Common myeloid progenitor, CD34-positive (primary cell): Measurements from ENCODE around the gene KIAA1958.

Source experiments
- CTCF ChIA-PET: fragments of 350-600 bp; sonication (Branson Sonifier 250); formaldehyde crosslinking; loops from one replicate; lab custom pipeline; 2021; ENCODE audit warnings: antibody characterized with exemption; lab: Charles Lee
- POLR2A ChIA-PET: fragments of 350-600 bp; sonication (Branson Sonifier 250); formaldehyde crosslinking; loops from one replicate; lab custom pipeline; 2021; ENCODE audit warnings: antibody characterized with exemption; lab: Charles Lee
- DNase-seq, 3 donors: peaks; one replicate each; pipeline versions ENCODE4 v3.0.0 to v3.0.0-alpha.2; 2013
- H3K27ac ChIP-seq, 2 experiments: 1 replicate in 1 of 2; 2 replicates in 1 of 2; pipeline ENCODE4 v1.7.0; 2013; ENCODE audit warnings: inconsistent platforms in 2 of 2, low read length in 2 of 2, mild to moderate bottlenecking in 2 of 2, low read depth in 1 of 2, moderate library complexity in 1 of 2; ENCODE audit not compliant: severe bottlenecking in 2 of 2, insufficient read depth in 1 of 2, poor library complexity in 1 of 2
- H3K27me3 ChIP-seq, 5 experiments: replicated peaks in 2 of 5; 1 replicate in 3 of 5; 2 replicates in 2 of 5; pipeline versions ENCODE4 v1.6.1 to v1.7.0; 2013; ENCODE audit warnings: low read length in 4 of 5, mild to moderate bottlenecking in 2 of 5, moderate library complexity in 2 of 5, inconsistent platforms in 1 of 5; ENCODE audit not compliant: insufficient read depth in 5 of 5, control insufficient read depth in 4 of 5
- H3K36me3 ChIP-seq, 4 experiments: 1 replicate in 2 of 4; 2 replicates in 2 of 4; pipeline versions ENCODE4 v1.6.1 to v1.7.0; 2013; ENCODE audit warnings: low read length in 3 of 4, control low read depth in 1 of 4, mild to moderate bottlenecking in 1 of 4; ENCODE audit not compliant: control insufficient read depth in 4 of 4, insufficient read depth in 4 of 4
- H3K4me1 ChIP-seq, 4 experiments: 1 replicate in 3 of 4; 2 replicates in 1 of 4; pipeline versions ENCODE4 v1.6.1 to v1.7.1; 2013; ENCODE audit warnings: low read length in 3 of 4, mild to moderate bottlenecking in 3 of 4, control low read depth in 1 of 4, inconsistent platforms in 1 of 4, moderate library complexity in 1 of 4; ENCODE audit not compliant: control insufficient read depth in 4 of 4, insufficient read depth in 4 of 4; ENCODE audit errors: control extremely low read depth in 1 of 4
- H3K4me3 ChIP-seq, 7 experiments: 1 replicate in 4 of 7; 2 replicates in 3 of 7; pipeline versions ENCODE4 v1.5.1 to v1.7.0; 2013; ENCODE audit warnings: mild to moderate bottlenecking in 7 of 7, low read length in 6 of 7, moderate library complexity in 6 of 7, inconsistent platforms in 2 of 7, low read depth in 2 of 7, control low read depth in 1 of 7; ENCODE audit not compliant: insufficient read depth in 4 of 7, control insufficient read depth in 1 of 7; ENCODE audit errors: extremely low read depth in 1 of 7
- H3K9me3 ChIP-seq, 5 experiments: 1 replicate in 4 of 5; 2 replicates in 1 of 5; pipeline versions ENCODE4 v1.6.1 to v1.7.1; 2013; ENCODE audit warnings: low read length in 4 of 5, mild to moderate bottlenecking in 2 of 5, inconsistent platforms in 1 of 5, low read depth in 1 of 5, moderate library complexity in 1 of 5; ENCODE audit not compliant: control insufficient read depth in 4 of 5, insufficient read depth in 2 of 5; ENCODE audit errors: control extremely low read depth in 1 of 5
- WGBS: methylation state at CpG from one replicate; pipeline ENCODE4 v1.1.5; 2013; ENCODE audit not compliant: insufficient coverage; 5-methylcytosine and 5-hydroxymethylcytosine counted together

Gene KIAA1958

GRCh38 chr9:112556497-112557442 lies 70.1 kb downstream of the KIAA1958 start:
- Histone ChIP-seq H3K4me1 (no peaks in the 10 kb centered on the region), H3K27me3 (no peaks in the 10 kb centered on the region), H3K36me3 (no peaks in the 10 kb centered on the region), H3K4me3 (no peak overlapping the region), H3K27ac (no peak overlapping the region), H3K9me3 (no peaks in the 10 kb centered on the region)
- ChIA-PET CTCF (no interaction called here), POLR2A (no interaction called here)
- DNase-seq, result no peak
- 100% methylated on average over 3 of the region's 6 CpGs for WGBS

DNA sequence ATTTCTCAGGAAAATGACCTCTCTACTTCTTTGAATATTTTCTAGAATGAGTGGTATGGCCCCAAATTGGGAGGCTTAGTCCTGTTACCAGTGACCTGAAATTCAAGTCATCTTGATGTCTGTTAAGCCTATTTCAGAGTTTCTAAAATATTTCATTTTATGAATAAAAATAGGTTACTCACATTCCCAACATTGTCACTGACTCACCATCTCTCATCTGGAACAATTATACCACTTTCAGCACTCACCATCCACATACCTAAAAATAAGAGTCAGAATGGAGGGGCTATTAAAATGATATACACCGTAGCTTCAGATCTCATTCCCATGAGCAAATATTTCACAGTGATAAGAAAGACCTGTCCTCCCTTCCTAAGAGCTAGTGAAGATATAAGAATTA lies 71.8 kb downstream of the KIAA1958 start:
- Histone ChIP-seq H3K4me3 (no peak overlapping the region), H3K9me3 (no peaks in the 10 kb centered on the region), H3K4me1 (no peaks in the 10 kb centered on the region), H3K27ac (no peak overlapping the region), H3K27me3 (no peaks in the 10 kb centered on the region), H3K36me3 (no peaks in the 10 kb centered on the region)
- WGBS, result no CpG with 5 or more reads among the region's 1 CpG
- ChIA-PET CTCF (interaction anchor here (1.2 kb wide), 1 partner anchor 9 kb away, joined by 3 read pairs; no protein-coding TSS in a partner anchor), POLR2A (no interaction called here)
- DNase-seq, result no peak

DNA sequence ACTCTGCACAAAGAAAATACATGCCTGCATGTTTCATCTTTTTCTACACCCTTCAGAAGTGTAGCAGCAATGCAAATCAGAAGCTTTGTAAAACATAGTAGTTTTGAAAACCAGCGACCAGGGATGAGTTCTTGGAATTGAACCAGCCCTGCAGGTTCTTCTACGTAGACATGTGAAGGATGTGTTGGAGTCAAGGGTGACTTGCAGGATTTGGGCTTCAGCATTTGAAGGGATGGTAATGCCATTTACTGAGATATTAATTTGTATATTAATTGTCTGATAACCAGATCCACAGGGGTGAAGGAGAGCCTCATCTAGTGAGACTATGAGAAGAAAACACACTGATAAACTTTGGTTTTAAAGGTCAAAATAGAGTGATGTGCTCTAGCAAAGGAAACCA lies 72.4 kb downstream of the KIAA1958 start:
- Histone ChIP-seq H3K27ac (no peak overlapping the region), H3K4me1 (no peaks in the 10 kb centered on the region), H3K9me3 (peaks cover 0 to 2% (median 0%) of the 10 kb centered on the region in 5 experiments), H3K4me3 (no peak overlapping the region), H3K27me3 (no peaks in the 10 kb centered on the region), H3K36me3 (no peaks in the 10 kb centered on the region)
- DNase-seq, result no peak
- CTCF ChIA-PET, result interaction anchor here (1.2 kb wide), 1 partner anchor 10 kb away, joined by 3 read pairs; no protein-coding TSS in a partner anchor
- WGBS, result 94% methylated on average over 2 of the region's 2 CpGs
- POLR2A ChIA-PET, result no interaction called here

DNA sequence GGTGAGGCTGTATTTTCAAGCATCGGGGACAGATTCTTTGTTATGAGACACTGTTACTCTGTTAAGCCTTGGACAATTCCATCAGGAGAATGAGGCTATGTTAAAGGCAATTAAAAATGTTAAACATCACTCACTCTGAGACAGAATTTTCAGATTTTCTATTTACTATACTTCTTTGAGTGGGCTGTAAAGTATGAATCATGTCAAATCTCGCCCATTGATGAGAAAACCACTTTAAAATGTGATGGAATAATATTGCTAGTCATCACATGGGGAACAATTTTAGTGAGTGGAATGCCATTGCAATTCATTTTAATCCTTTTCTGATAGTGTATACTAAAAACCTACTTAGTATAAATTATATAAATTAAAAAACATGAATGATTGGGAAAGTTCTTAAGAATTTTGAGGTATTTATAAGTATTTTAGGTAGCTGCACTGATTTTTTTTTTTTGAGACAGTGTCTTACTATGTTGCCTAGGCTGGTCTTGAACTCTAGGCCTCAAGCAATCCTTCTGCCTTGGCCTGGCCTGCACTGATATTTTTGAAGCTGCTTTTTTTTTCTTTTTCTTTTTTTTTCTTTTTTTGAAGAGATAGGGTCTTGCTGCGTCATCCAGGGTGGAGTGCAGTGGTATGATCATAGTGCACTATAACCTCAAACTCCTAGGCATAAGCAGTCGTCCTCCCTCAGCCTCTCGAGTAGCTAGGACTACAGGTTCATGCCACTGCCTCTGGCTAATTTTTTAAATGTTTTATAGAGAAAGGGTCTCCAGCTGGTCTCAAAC lies 73.2 kb downstream of the KIAA1958 start:
- no peak for DNase-seq
- POLR2A ChIA-PET, result no interaction called here

DNA sequence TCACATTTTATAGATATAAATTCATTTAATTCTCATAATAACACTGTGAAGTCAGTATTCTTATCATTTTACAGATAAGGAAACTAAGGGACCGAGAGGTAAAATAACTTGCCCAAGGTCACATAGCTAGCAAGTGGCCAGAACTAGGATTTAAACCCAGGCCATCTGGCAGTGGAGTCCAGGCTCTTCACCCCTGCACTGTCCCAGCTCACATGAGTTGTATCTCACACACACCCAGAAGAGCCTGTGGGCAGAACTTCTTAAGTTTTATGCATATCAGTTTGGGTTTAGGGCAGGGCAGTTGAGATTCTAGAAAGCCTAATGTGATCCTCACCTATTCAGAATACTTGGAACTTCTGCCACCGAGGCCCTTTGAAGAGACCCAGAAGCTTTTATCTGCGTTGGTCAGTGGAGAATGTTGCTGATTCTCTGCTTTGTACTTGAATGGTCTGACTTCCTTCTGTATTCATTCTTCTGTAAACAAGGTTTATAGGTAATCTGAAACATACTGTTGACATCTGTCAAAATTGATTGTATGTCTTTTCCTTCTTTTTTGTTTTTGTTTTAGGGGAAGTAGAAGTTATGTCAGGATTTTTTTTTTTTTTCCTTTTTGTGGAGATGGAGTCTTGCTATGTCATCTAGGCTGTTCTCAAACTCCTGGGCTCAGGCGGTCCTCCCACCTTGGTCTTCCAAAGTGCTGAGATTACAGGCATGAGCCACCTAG lies 75.8 kb downstream of the KIAA1958 start:
- Histone ChIP-seq H3K27ac (no peak overlapping the region), H3K27me3 (no peaks in the 10 kb centered on the region), H3K4me3 (no peak overlapping the region), H3K36me3 (no peaks in the 10 kb centered on the region), H3K4me1 (no peaks in the 10 kb centered on the region), H3K9me3 (peaks cover 0 to 2% (median 0%) of the 10 kb centered on the region in 5 experiments)
- CTCF ChIA-PET, result no interaction called here
- DNase-seq, result no peak
- POLR2A ChIA-PET, result no interaction called here
- 100% methylated on average over 1 of the region's 4 CpGs for WGBS

More for the DNA sequence above, 73.2 kb downstream of the KIAA1958 start:
- H3K4me1 ChIP-seq, result no peaks in the 10 kb centered on the region
- H3K4me3 ChIP-seq, result no peak overlapping the region
- 100% methylated on average over 1 of the region's 5 CpGs for WGBS
- peaks cover 0 to 2% (median 0%) of the 10 kb centered on the region in 5 experiments for H3K9me3 ChIP-seq
- no peaks in the 10 kb centered on the region for H3K36me3 ChIP-seq
- no peaks in the 10 kb centered on the region for H3K27me3 ChIP-seq
- no peak overlapping the region for H3K27ac ChIP-seq
- CTCF ChIA-PET, result no interaction called here

- Histone ChIP-seq H3K27ac (no peak overlapping the region), H3K27me3 (no peaks in the 10 kb centered on the region), H3K4me3 (no peak overlapping the region), H3K4me1 (peaks cover 0 to 3% (median 0%) of the 10 kb centered on the region in 4 experiments), H3K9me3 (peaks cover 0 to 1% (median 0%) of the 10 kb centered on the region in 5 experiments), H3K36me3 (peaks cover 0 to 6% (median under 1%) of the 10 kb centered on the region in 4 experiments)
- CTCF ChIA-PET, result no interaction called here
- DNase-seq, result peak in 1 of 3 donors; percentile 8
- WGBS, result 100% methylated on average over 1 of the region's 2 CpGs
- POLR2A ChIA-PET, result no interaction called here
These were observed 82.6 kb downstream of the KIAA1958 start for GRCh38 chr9:112569186-112569585.
